Esophagus squamous epithelium (tissue), 4 donors: Measurements from ENCODE around the gene MAMDC4.

Experiments
- CTCF ChIP-seq, 6 experiments: fragments of 450-650 bp in 4 of 6; fragments of 200-600 bp in 2 of 6; sonication (generic) in 2 of 6; IDR thresholded peaks; one replicate each; pipeline ENCODE4 v1.5.1; 2016 to 2019; ENCODE audit warnings: antibody characterized with exemption in 6 of 6, mild to moderate bottlenecking in 4 of 6, moderate library complexity in 4 of 6
- POLR2A ChIP-seq, 4 donors: fragments of 450-650 bp; IDR thresholded peaks; one replicate each; pipeline ENCODE4 v1.6.1; 2017; ENCODE audit warnings: antibody characterized with exemption in 4 of 4, mild to moderate bottlenecking in 4 of 4, moderate library complexity in 3 of 4

- TF ChIP-seq CTCF (IDR thresholded peaks at IDR 0.05) (no peak), POLR2A (IDR thresholded peaks at IDR 0.05) (no peak)
Measured at GRCh38 chr9:136853596-136854112, 1.5 kb downstream of the MAMDC4 start.
